Esophagus squamous epithelium (tissue), 5 donors: Measurements from ENCODE around the gene CTCF. TPM values are rescaled to one million over a fixed set of nuclear protein-coding genes. Genes with fewer than 3 reads are reported as not detected.
A peak's percentile ranks its signal among the peaks of the same experiment; 100 is the strongest.

Experiments used
- DNase-seq: peaks from one replicate; lab custom pipeline; 2025; lab: John Stamatoyannopoulos, UW
- H3K27ac ChIP-seq, 4 donors: fragments of 200-600 bp; sonication (generic); one replicate each; pipeline ENCODE4 v1.5.1; 2016 to 2019; ENCODE audit warnings: mild to moderate bottlenecking in 1 of 4
- H3K27me3 ChIP-seq, 4 donors: fragments of 200-600 bp; sonication (generic); 1 replicate in 3 of 4; 2 replicates in 1 of 4; pipeline versions ENCODE4 v1.5.1 to v1.6.0; 2017 to 2021; ENCODE audit warnings: antibody characterized with exemption in 1 of 4
- H3K36me3 ChIP-seq, 3 donors: fragments of 200-600 bp; sonication (generic); one replicate each; pipeline ENCODE4 v1.5.1; 2016 to 2019
- H3K4me1 ChIP-seq, 3 donors: fragments of 200-600 bp; sonication (generic); one replicate each; pipeline ENCODE4 v1.5.1; 2017 to 2019
- H3K4me3 ChIP-seq, 4 donors: fragments of 200-600 bp; sonication (generic); 1 replicate in 3 of 4; 2 replicates in 1 of 4; pipeline ENCODE4 v1.5.1; 2016 to 2019; ENCODE audit warnings: mild to moderate bottlenecking in 2 of 4, moderate library complexity in 1 of 4
- H3K9me3 ChIP-seq, 3 donors: fragments of 200-600 bp; sonication (generic); one replicate each; pipeline ENCODE4 v1.5.1; 2016 to 2019
- POLR2A ChIP-seq, 4 donors: fragments of 450-650 bp; IDR thresholded peaks; one replicate each; pipeline ENCODE4 v1.6.1; 2017; ENCODE audit warnings: antibody characterized with exemption in 4 of 4, mild to moderate bottlenecking in 4 of 4, moderate library complexity in 3 of 4
- WGBS, 2 donors: methylation state at CpG; one replicate each; pipeline ENCODE4 v1.1.5; 2018; 5-methylcytosine and 5-hydroxymethylcytosine counted together
- intact Hi-C: fragments of 100-400 bp; cut with DNase I; formaldehyde crosslinking; loops from one replicate; pipeline ENCODE4 v1.15.0; 2022
- total RNA-seq, 4 donors: library from RNA; depleted of rRNA; stranded (reverse); fragments of >200 nt; gene quantifications; one replicate each; pipeline ENCODE4 v1.1.0, GENCODE V29; 2016
- TF ChIP-seq, protein P1 (sequence below), 6 experiments: fragments of 450-650 bp in 4 of 6; fragments of 200-600 bp in 2 of 6; sonication (generic) in 2 of 6; IDR thresholded peaks; one replicate each; pipeline ENCODE4 v1.5.1; 2016 to 2019; ENCODE audit warnings: antibody characterized with exemption in 6 of 6, mild to moderate bottlenecking in 4 of 6, moderate library complexity in 4 of 6
- donor health status: DM: yes; HTN: yes; CAD: no.

Gene CTCF
- total RNA-seq, 4 donors from 2014 or later, result 29.9 to 35.5 (median 33.5) TPM

- Histone ChIP-seq H3K4me3 (no peak overlapping the region), H3K9me3 (no peaks in the 10 kb centered on the region), H3K27ac (no peak overlapping the region), H3K36me3 (peaks cover 3 to 32% (median 5%) of the 10 kb centered on the region in 3 donors), H3K27me3 (no peaks in the 10 kb centered on the region), H3K4me1 (peaks cover 31 to 55% (median 32%) of the 10 kb centered on the region in 3 donors)
- DNase-seq, result no peak
- no peak for TF ChIP-seq POLR2A (IDR thresholded peaks at IDR 0.05)
- TF ChIP-seq, protein P1, sequence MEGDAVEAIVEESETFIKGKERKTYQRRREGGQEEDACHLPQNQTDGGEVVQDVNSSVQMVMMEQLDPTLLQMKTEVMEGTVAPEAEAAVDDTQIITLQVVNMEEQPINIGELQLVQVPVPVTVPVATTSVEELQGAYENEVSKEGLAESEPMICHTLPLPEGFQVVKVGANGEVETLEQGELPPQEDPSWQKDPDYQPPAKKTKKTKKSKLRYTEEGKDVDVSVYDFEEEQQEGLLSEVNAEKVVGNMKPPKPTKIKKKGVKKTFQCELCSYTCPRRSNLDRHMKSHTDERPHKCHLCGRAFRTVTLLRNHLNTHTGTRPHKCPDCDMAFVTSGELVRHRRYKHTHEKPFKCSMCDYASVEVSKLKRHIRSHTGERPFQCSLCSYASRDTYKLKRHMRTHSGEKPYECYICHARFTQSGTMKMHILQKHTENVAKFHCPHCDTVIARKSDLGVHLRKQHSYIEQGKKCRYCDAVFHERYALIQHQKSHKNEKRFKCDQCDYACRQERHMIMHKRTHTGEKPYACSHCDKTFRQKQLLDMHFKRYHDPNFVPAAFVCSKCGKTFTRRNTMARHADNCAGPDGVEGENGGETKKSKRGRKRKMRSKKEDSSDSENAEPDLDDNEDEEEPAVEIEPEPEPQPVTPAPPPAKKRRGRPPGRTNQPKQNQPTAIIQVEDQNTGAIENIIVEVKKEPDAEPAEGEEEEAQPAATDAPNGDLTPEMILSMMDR (IDR thresholded peaks at IDR 0.05), result no peak
- intact Hi-C loops, result loop anchor here (10.0 kb wide), 1 partner anchor 98 kb away; the partner anchor contains the start of gene CTCF
Observed at GRCh38 chr16:67662653-67663010, 100.3 kb downstream of the CTCF start.

- Histone ChIP-seq H3K36me3 (peaks cover 0 to 25% (median 0%) of the 10 kb centered on the region in 3 donors), H3K9me3 (no peaks in the 10 kb centered on the region), H3K27me3 (no peaks in the 10 kb centered on the region), H3K27ac (no peak overlapping the region), H3K4me3 (no peak overlapping the region), H3K4me1 (peaks cover 38 to 62% (median 38%) of the 10 kb centered on the region in 3 donors)
- intact Hi-C loops, result loop anchor here (10.0 kb wide), 1 partner anchor 99 kb away; the partner anchor contains the start of gene CTCF
- no peak for TF ChIP-seq POLR2A (IDR thresholded peaks at IDR 0.05)
- TF ChIP-seq, protein P1 (IDR thresholded peaks at IDR 0.05), result peak in 1 of 6 experiments; percentile 4
- 82 to 94% methylated on average over 3 to 13 of the region's 25 CpGs for WGBS, 2 donors
- no peak for DNase-seq
Observed at GRCh38 chr16:67663151-67663876, 101.0 kb downstream of the CTCF start.

GRCh38 chr16:67663877-67664222 is 101.5 kb downstream of the CTCF start:
- Histone ChIP-seq H3K27ac (no peak overlapping the region), H3K36me3 (peaks cover 0 to 20% (median 0%) of the 10 kb centered on the region in 3 donors), H3K9me3 (no peaks in the 10 kb centered on the region), H3K27me3 (no peaks in the 10 kb centered on the region), H3K4me3 (no peak overlapping the region), H3K4me1 (peaks cover 34 to 59% (median 35%) of the 10 kb centered on the region in 3 donors)
- 82 to 89% methylated on average over 1 to 5 of the region's 6 CpGs for WGBS, 2 donors
- no peak for DNase-seq
- intact Hi-C loops, result loop anchor here (10.0 kb wide), 1 partner anchor 99 kb away; the partner anchor contains the start of gene CTCF
- TF ChIP-seq, protein P1 (IDR thresholded peaks at IDR 0.05), result no peak
- no peak for TF ChIP-seq POLR2A (IDR thresholded peaks at IDR 0.05)

- TF ChIP-seq, protein P1 (IDR thresholded peaks at IDR 0.05), result no peak
- TF ChIP-seq POLR2A (IDR thresholded peaks at IDR 0.05), result no peak
- intact Hi-C loops, result loop anchor here (10.0 kb wide), 1 partner anchor 99 kb away; the partner anchor contains the start of gene CTCF
Observed at GRCh38 chr16:67664258-67664657, 101.9 kb downstream of the CTCF start.

GRCh38 chr16:67664871-67665270 is 102.5 kb downstream of the CTCF start:
- no peaks in the 10 kb centered on the region for H3K27me3 ChIP-seq
- no peaks in the 10 kb centered on the region for H3K9me3 ChIP-seq
- H3K4me3 ChIP-seq, result no peak overlapping the region
- intact Hi-C loops, result loop anchor here (10.0 kb wide), 1 partner anchor 100 kb away; the partner anchor contains the start of gene CTCF
- H3K4me1 ChIP-seq, result peaks cover 24 to 49% (median 28%) of the 10 kb centered on the region in 3 donors
- peaks cover 0 to 19% (median 0%) of the 10 kb centered on the region in 3 donors for H3K36me3 ChIP-seq
- DNase-seq, result no peak
- WGBS, 2 donors, result 98 to 100% methylated on average over 1 to 7 of the region's 7 CpGs
- no peak overlapping the region for H3K27ac ChIP-seq
- no peak for TF ChIP-seq POLR2A (IDR thresholded peaks at IDR 0.05)
- TF ChIP-seq, protein P1 (IDR thresholded peaks at IDR 0.05), result no peak

More at GRCh38 chr16:67664258-67664657, 101.9 kb downstream of the CTCF start:
- Histone ChIP-seq H3K9me3 (no peaks in the 10 kb centered on the region), H3K27me3 (no peaks in the 10 kb centered on the region), H3K36me3 (peaks cover 0 to 19% (median 0%) of the 10 kb centered on the region in 3 donors), H3K4me1 (peaks cover 30 to 55% (median 31%) of the 10 kb centered on the region in 3 donors), H3K4me3 (no peak overlapping the region), H3K27ac (no peak overlapping the region)
- WGBS, 2 donors, result 78 to 89% methylated on average over 4 of the region's 4 CpGs
- DNase-seq, result no peak
